GM23338 (cell line): ENCODE data around the gene PRKCD.

ENCODE experiments used
- CREB1 ChIP-seq: fragments of 250-450 bp; sonication (Bioruptor Pico); IDR thresholded peaks from 2 replicates; pipeline ENCODE4 v1.5.0; 2020; ENCODE audit warnings: low read depth, mild to moderate bottlenecking, moderate library complexity
- EZH2 ChIP-seq: fragments of 200-600 bp; sonication (generic); IDR thresholded peaks from one replicate; pipeline ENCODE4 v1.8.0; 2017; ENCODE audit warnings: antibody characterized with exemption, mild to moderate bottlenecking, low read depth; ENCODE audit not compliant: unreplicated experiment
- JUNB ChIP-seq: IDR thresholded peaks from one replicate; pipeline ENCODE4 v1.6.1; 2016; ENCODE audit warnings: antibody characterized with exemption; ENCODE audit not compliant: unreplicated experiment
- NANOG ChIP-seq: IDR thresholded peaks from 2 replicates; pipeline ENCODE4 v1.6.1; 2016; ENCODE audit warnings: antibody characterized with exemption, borderline replicate concordance
- POLR2AphosphoS5 ChIP-seq: IDR thresholded peaks from 2 replicates; pipeline ENCODE4 v1.6.1; 2016; ENCODE audit warnings: antibody characterized with exemption, low read depth
- TF ChIP-seq, protein P1 (sequence below), 2 experiments: fragments of 200-600 bp in 1 of 2; sonication (generic) in 1 of 2; conservative IDR thresholded peaks; 2 replicates each; pipeline versions ENCODE4 v1.5.1 to v1.6.1; 2016 to 2017; ENCODE audit warnings: antibody characterized with exemption in 2 of 2, low read depth in 2 of 2, mild to moderate bottlenecking in 2 of 2, moderate library complexity in 1 of 2
- TF ChIP-seq, protein P2 (sequence below): IDR thresholded peaks from 2 replicates; pipeline ENCODE4 v1.6.1; 2016; ENCODE audit warnings: antibody characterized with exemption
- TF ChIP-seq, protein P3 (sequence below): IDR thresholded peaks from one replicate; pipeline ENCODE4 v1.6.1; 2018; ENCODE audit warnings: antibody characterized with exemption; ENCODE audit not compliant: unreplicated experiment

DNA sequence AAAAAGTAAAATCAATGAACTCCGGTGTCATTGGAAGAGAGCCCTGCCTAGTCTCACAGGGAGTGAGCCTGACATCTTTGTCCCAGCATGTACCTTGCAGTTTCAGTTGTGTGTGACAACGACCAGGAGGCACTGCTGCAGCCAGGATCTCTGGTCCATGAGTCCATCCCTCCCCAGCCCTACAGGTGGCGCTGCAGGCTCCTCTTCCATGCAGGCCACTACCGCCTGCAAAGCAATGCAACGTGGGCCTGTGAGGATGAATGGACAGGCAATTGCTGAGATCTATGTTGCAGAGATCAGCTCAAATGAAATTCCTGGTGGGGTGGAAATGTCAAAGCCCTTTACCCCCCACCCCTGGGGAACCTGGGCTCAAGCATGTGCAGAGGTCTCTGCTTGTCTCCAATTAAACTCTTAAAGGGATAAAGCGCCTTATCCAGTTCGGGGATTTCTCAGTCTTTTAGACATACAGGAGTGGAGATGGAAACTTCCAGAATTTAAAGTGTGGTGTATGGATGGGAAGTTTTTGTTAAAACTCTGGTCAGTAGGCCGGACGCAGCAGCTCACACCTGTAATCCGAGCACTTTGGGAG, 59.0 kb downstream of the PRKCD start:
- TF ChIP-seq JUNB (no peak), POLR2AphosphoS5 (no peak), EZH2 (no peak), NANOG (no peak), CREB1 (no peak)
- TF ChIP-seq, protein P1, sequence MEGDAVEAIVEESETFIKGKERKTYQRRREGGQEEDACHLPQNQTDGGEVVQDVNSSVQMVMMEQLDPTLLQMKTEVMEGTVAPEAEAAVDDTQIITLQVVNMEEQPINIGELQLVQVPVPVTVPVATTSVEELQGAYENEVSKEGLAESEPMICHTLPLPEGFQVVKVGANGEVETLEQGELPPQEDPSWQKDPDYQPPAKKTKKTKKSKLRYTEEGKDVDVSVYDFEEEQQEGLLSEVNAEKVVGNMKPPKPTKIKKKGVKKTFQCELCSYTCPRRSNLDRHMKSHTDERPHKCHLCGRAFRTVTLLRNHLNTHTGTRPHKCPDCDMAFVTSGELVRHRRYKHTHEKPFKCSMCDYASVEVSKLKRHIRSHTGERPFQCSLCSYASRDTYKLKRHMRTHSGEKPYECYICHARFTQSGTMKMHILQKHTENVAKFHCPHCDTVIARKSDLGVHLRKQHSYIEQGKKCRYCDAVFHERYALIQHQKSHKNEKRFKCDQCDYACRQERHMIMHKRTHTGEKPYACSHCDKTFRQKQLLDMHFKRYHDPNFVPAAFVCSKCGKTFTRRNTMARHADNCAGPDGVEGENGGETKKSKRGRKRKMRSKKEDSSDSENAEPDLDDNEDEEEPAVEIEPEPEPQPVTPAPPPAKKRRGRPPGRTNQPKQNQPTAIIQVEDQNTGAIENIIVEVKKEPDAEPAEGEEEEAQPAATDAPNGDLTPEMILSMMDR (conservative IDR thresholded peaks at IDR 0.05; ENCODE audit: low read depth in 2 of 2) = peak; percentile 96 to 99
- TF ChIP-seq, protein P2, sequence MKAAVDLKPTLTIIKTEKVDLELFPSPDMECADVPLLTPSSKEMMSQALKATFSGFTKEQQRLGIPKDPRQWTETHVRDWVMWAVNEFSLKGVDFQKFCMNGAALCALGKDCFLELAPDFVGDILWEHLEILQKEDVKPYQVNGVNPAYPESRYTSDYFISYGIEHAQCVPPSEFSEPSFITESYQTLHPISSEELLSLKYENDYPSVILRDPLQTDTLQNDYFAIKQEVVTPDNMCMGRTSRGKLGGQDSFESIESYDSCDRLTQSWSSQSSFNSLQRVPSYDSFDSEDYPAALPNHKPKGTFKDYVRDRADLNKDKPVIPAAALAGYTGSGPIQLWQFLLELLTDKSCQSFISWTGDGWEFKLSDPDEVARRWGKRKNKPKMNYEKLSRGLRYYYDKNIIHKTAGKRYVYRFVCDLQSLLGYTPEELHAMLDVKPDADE = no peak
- TF ChIP-seq, protein P3, sequence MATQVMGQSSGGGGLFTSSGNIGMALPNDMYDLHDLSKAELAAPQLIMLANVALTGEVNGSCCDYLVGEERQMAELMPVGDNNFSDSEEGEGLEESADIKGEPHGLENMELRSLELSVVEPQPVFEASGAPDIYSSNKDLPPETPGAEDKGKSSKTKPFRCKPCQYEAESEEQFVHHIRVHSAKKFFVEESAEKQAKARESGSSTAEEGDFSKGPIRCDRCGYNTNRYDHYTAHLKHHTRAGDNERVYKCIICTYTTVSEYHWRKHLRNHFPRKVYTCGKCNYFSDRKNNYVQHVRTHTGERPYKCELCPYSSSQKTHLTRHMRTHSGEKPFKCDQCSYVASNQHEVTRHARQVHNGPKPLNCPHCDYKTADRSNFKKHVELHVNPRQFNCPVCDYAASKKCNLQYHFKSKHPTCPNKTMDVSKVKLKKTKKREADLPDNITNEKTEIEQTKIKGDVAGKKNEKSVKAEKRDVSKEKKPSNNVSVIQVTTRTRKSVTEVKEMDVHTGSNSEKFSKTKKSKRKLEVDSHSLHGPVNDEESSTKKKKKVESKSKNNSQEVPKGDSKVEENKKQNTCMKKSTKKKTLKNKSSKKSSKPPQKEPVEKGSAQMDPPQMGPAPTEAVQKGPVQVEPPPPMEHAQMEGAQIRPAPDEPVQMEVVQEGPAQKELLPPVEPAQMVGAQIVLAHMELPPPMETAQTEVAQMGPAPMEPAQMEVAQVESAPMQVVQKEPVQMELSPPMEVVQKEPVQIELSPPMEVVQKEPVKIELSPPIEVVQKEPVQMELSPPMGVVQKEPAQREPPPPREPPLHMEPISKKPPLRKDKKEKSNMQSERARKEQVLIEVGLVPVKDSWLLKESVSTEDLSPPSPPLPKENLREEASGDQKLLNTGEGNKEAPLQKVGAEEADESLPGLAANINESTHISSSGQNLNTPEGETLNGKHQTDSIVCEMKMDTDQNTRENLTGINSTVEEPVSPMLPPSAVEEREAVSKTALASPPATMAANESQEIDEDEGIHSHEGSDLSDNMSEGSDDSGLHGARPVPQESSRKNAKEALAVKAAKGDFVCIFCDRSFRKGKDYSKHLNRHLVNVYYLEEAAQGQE = no peak
